Calu3 (cell line): Measurements from ENCODE around the gene CNFN. TPM values are rescaled to one million over a fixed set of nuclear protein-coding genes. Genes with fewer than 3 reads are reported as not detected.

Experiments used
- BruUV-seq: library from RNA; stranded (reverse); fragments of 400-500 nt; replicated peaks from 2 replicates; lab custom pipeline; 2021; lab: Mats Ljungman, UMichigan
- CTCF ChIA-PET: fragments of 300-600 bp; sonication (Branson Sonifier 250); formaldehyde crosslinking; loops from one replicate; lab custom pipeline; 2022; ENCODE audit warnings: antibody characterized with exemption; lab: Charles Lee
- DNase-seq: peaks from one replicate; pipeline ENCODE4 v3.0.0; 2022
- H3K27ac Mint-ChIP-seq: one replicate; pipeline ENCODE4 v1.8.0; 2022; ENCODE audit warnings: mixed read lengths; ENCODE audit not compliant: unreplicated experiment
- H3K27me3 Mint-ChIP-seq: one replicate; pipeline ENCODE4 v1.8.0; 2022; ENCODE audit warnings: mixed read lengths; ENCODE audit not compliant: unreplicated experiment
- H3K36me3 Mint-ChIP-seq: one replicate; pipeline ENCODE4 v1.8.0; 2022; ENCODE audit warnings: mild to moderate bottlenecking, moderate library complexity, mixed read lengths; ENCODE audit not compliant: insufficient read depth, unreplicated experiment
- H3K4me1 Mint-ChIP-seq: one replicate; pipeline ENCODE4 v1.8.0; 2022; ENCODE audit warnings: mild to moderate bottlenecking, low read depth, mixed read lengths; ENCODE audit not compliant: unreplicated experiment
- H3K4me3 Mint-ChIP-seq: one replicate; pipeline ENCODE4 v1.8.0; 2022; ENCODE audit warnings: mild to moderate bottlenecking, low read depth, moderate library complexity, mixed read lengths; ENCODE audit not compliant: unreplicated experiment
- H3K9me3 Mint-ChIP-seq: one replicate; pipeline ENCODE4 v1.8.0; 2022; ENCODE audit warnings: low read depth, mixed read lengths; ENCODE audit not compliant: unreplicated experiment
- intact Hi-C: fragments of 100-400 bp; cut with micrococcal nuclease; formaldehyde crosslinking; loops from one replicate; pipeline ENCODE4 v1.10.0; 2022; ENCODE audit not compliant: unreplicated experiment
- total RNA-seq: library from RNA; stranded (reverse); gene quantifications from 2 replicates; pipeline ENCODE4 v1.2.3, GENCODE V29; 2022
- TF ChIP-seq, protein P1 (sequence below): fragments of 200-600 bp; IDR thresholded peaks from one replicate; pipeline ENCODE4 v1.8.0; 2022; ENCODE audit warnings: antibody characterized with exemption; ENCODE audit not compliant: unreplicated experiment

The CNFN gene
- total RNA-seq, 1 experiment from 2014 or later: 1.6 TPM

GRCh38 chr19:42410371-42410770 lies 20.3 kb upstream of the CNFN start:
- no peak overlapping the region for H3K27ac Mint-ChIP-seq
- peaks cover 42% of the 10 kb centered on the region for H3K4me1 Mint-ChIP-seq
- H3K9me3 Mint-ChIP-seq: no peaks in the 10 kb centered on the region
- CTCF ChIA-PET: interaction anchor here (2.6 kb wide), 1 partner anchor 14 kb away, joined by 13 read pairs; no protein-coding TSS in a partner anchor
- no peak overlapping the region for H3K4me3 Mint-ChIP-seq
- DNase-seq: no peak
- peaks cover 31% of the 10 kb centered on the region for H3K36me3 Mint-ChIP-seq
- TF ChIP-seq, protein P1, sequence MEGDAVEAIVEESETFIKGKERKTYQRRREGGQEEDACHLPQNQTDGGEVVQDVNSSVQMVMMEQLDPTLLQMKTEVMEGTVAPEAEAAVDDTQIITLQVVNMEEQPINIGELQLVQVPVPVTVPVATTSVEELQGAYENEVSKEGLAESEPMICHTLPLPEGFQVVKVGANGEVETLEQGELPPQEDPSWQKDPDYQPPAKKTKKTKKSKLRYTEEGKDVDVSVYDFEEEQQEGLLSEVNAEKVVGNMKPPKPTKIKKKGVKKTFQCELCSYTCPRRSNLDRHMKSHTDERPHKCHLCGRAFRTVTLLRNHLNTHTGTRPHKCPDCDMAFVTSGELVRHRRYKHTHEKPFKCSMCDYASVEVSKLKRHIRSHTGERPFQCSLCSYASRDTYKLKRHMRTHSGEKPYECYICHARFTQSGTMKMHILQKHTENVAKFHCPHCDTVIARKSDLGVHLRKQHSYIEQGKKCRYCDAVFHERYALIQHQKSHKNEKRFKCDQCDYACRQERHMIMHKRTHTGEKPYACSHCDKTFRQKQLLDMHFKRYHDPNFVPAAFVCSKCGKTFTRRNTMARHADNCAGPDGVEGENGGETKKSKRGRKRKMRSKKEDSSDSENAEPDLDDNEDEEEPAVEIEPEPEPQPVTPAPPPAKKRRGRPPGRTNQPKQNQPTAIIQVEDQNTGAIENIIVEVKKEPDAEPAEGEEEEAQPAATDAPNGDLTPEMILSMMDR: no peak
- H3K27me3 Mint-ChIP-seq: no peaks in the 10 kb centered on the region
- intact Hi-C loops: no loop called here
- no TSS peak for BruUV-seq

- intact Hi-C loops: no loop called here
- Mint-ChIP-seq H3K4me1 (peaks cover 42% of the 10 kb centered on the region), H3K36me3 (peaks cover 28% of the 10 kb centered on the region), H3K27me3 (no peaks in the 10 kb centered on the region), H3K27ac (peak overlapping the region; percentile 43), H3K4me3 (peak overlapping the region; percentile 9), H3K9me3 (no peaks in the 10 kb centered on the region)
- CTCF ChIA-PET: interaction anchor here (0.5 to 2.6 kb wide), 10 partner anchors 10 to 1121 kb away, joined by 3 to 14 read pairs (median 5); no protein-coding TSS in a partner anchor
- no TSS peak for BruUV-seq
- DNase-seq: peak; percentile 94
- TF ChIP-seq, protein P1: no peak
Measured at GRCh38 chr19:42409477-42409876, 19.4 kb upstream of the CNFN start.

DNA sequence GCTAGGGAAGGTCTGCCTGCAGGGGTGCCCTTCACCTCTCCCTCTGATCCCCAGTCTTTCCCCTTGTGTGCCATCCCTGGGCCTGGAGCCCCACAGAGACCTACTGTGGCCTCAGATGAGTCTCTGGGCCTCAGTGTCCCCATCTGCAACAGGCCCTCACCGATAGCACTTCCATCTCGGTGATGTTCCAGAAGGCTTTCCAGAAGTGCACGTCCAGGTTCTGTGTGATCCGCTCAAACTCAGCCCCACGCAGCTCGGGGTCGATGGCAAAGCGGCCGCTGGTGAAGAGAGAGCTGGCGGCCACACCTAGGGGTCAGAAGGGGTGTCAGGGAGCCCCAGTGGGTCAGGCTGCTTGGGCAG lies 17.7 kb upstream of the CNFN start:
- no peaks in the 10 kb centered on the region for H3K27me3 Mint-ChIP-seq
- H3K4me3 Mint-ChIP-seq: no peak overlapping the region
- no peak for DNase-seq
- H3K4me1 Mint-ChIP-seq: peaks cover 42% of the 10 kb centered on the region
- BruUV-seq: no TSS peak
- H3K27ac Mint-ChIP-seq: no peak overlapping the region
- CTCF ChIA-PET: interaction anchor here (2.6 kb wide), 1 partner anchor 11 kb away, joined by 13 read pairs; no protein-coding TSS in a partner anchor
- H3K36me3 Mint-ChIP-seq: peaks cover 27% of the 10 kb centered on the region
- H3K9me3 Mint-ChIP-seq: no peaks in the 10 kb centered on the region
- TF ChIP-seq, protein P1: no peak
- intact Hi-C loops: no loop called here

DNA sequence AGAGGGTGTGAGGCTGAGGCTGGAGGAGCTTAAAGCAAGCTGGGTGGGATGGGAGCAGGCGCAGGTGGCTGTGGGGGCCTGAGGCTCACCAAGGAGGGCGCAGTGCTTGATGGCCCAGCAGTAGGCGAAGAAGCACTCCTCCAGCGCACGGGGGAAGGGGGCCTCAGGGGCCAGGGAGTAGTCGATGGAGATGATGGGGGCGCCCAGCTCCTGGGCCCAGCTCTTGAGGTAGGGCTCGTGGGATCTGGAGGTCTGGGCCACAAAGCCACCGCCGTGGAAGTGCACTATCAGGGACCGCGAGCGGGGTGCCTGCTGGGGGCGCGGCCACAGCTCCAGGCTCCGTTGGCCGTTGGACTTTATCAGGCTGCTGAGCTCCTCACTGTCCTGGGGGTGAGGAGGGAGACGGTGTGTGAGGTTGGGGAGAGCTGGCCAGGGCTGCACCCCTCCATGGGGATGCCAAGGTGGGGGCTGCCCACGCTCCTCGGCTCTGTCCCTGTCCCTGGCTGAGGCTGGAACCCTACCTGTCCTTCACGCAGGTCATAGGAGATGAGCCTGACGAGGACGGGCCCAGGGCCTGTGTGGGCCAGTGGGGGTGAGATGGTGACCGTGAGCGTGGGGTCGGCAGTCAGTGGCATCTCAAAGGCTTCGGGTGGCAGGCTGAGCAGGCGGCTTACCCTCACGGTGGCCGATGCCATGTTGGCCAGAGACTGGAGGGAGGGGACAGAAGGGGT lies 17.2 kb upstream of the CNFN start:
- no TSS peak for BruUV-seq
- H3K4me3 Mint-ChIP-seq: no peak overlapping the region
- no peak overlapping the region for H3K27ac Mint-ChIP-seq
- H3K36me3 Mint-ChIP-seq: peaks cover 31% of the 10 kb centered on the region
- no peak for DNase-seq
- no peaks in the 10 kb centered on the region for H3K9me3 Mint-ChIP-seq
- CTCF ChIA-PET: no interaction called here
- TF ChIP-seq, protein P1: no peak
- no peaks in the 10 kb centered on the region for H3K27me3 Mint-ChIP-seq
- peaks cover 39% of the 10 kb centered on the region for H3K4me1 Mint-ChIP-seq
- intact Hi-C loops: no loop called here
